Measurements from ENCODE around the gene ABCC4. TPM values are rescaled to one million over a fixed set of nuclear protein-coding genes. Genes with fewer than 3 reads are reported as not detected.

The ABCC4 gene
- total and polyA plus RNA-seq, 4 experiments from 2014 or later, result 4.8 to 10.0 (median 6.9) TPM

DNA sequence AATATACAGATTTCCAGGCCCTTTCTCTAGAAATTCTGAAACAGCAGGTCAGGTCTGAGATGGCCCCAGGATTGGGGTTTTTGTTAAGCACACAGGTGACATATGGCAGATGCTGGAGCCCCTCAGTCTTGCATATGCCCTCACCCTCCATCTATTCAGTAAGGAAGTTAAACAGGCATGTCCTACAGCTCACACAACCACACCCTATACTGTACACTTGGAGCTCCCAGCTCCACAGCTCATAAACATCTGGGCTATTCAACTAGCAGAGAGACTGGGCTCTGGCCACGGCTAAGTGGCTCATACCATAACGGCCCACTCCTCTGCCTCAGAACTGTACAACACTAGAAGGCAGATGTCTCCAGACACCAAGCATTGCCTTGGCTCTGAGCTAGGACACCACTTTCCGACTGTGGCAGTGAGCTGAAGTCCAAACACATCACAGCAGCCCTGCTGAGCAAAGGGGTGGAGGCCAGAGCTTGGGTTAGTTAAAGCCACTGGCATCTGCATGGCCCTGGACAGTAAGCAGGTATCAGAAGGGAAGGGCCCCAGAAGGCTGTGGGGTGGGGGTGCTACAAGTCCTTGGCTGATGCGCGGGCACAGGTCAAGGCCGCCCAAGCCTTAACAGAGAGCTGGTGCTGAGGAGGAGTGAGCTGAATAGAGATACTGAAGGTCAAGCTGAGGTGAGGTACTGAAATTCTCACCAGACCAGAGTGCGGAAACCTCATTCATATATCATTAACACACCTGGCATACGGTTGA lies 79.1 kb downstream of the ABCC4 start:
- H3K4me3 Mint-ChIP-seq, result no peak overlapping the region
- no peaks in the 10 kb centered on the region for H3K36me3 ChIP-seq (ENCODE audit: insufficient read depth, low read length)
- no peak overlapping the region for H3K4me3 ChIP-seq (ENCODE audit: low read length in 2 of 2)
- H3K4me1 Mint-ChIP-seq, result peaks cover 3 to 4% (median 3%) of the 10 kb centered on the region in 4 donors
- no peak overlapping the region for H3K27ac ChIP-seq (ENCODE audit: low read depth, low read length)
- no peaks in the 10 kb centered on the region for H3K9me3 Mint-ChIP-seq
- H3K27ac Mint-ChIP-seq, result no peak overlapping the region
- no peaks in the 10 kb centered on the region for H3K27me3 Mint-ChIP-seq
- H3K36me3 Mint-ChIP-seq, result peaks cover 3 to 20% of the 10 kb centered on the region in 2 donors
- no peaks in the 10 kb centered on the region for H3K27me3 ChIP-seq (ENCODE audit: insufficient read depth, low read length)
- ChIA-PET CTCF (ENCODE audit: partially characterized antibody) (no interaction called here), POLR2A (ENCODE audit: partially characterized antibody) (no interaction called here)
- H3K9me3 ChIP-seq (ENCODE audit: control insufficient read depth in 1 of 2, low read length in 2 of 2), result no peaks in the 10 kb centered on the region
- no peaks in the 10 kb centered on the region for H3K4me1 ChIP-seq (ENCODE audit: insufficient read depth, low read length)
- DNase-seq, result no peak
- intact Hi-C loops (cut with micrococcal nuclease), result no loop called here

DNA sequence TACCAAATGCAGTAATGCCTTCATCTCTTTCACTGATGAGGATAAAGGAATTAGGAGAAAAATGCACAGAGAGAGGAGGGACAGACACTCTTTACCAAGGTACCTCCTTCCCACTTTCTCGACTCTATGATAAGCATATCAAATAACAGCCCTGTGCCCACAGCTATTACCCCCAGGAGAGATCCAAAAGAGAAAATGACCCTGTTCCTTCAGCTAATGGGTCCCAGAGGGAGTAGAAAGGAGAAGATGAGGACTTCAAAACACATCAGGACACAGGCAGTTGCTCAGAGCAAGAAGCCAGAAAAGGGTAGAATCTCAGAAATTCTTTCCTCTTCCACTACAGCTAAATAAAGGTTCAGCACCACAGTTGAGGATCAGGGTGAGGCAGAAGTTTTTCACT lies 80.6 kb downstream of the ABCC4 start:
- Histone ChIP-seq H3K4me3 (ENCODE audit: low read length in 2 of 2) (no peak overlapping the region), H3K4me1 (ENCODE audit: insufficient read depth, low read length) (no peaks in the 10 kb centered on the region), H3K27me3 (ENCODE audit: insufficient read depth, low read length) (no peaks in the 10 kb centered on the region), H3K36me3 (ENCODE audit: insufficient read depth, low read length) (no peaks in the 10 kb centered on the region), H3K9me3 (ENCODE audit: control insufficient read depth in 1 of 2, low read length in 2 of 2) (no peaks in the 10 kb centered on the region), H3K27ac (ENCODE audit: low read depth, low read length) (no peak overlapping the region)
- intact Hi-C loops (cut with micrococcal nuclease), result no loop called here
- no peaks in the 10 kb centered on the region for H3K27me3 Mint-ChIP-seq
- DNase-seq, result no peak
- no peaks in the 10 kb centered on the region for H3K4me1 Mint-ChIP-seq
- POLR2A ChIA-PET (ENCODE audit: partially characterized antibody), result no interaction called here
- H3K9me3 Mint-ChIP-seq, result no peaks in the 10 kb centered on the region
- H3K36me3 Mint-ChIP-seq, result peaks cover 3 to 20% of the 10 kb centered on the region in 2 donors
- CTCF ChIA-PET (ENCODE audit: partially characterized antibody), result no interaction called here
- H3K27ac Mint-ChIP-seq, result no peak overlapping the region
- H3K4me3 Mint-ChIP-seq, result no peak overlapping the region

GRCh38 chr13:95217920-95218830 lies 83.1 kb downstream of the ABCC4 start:
- Histone ChIP-seq H3K9me3 (ENCODE audit: control insufficient read depth in 1 of 2, low read length in 2 of 2) (no peaks in the 10 kb centered on the region), H3K27me3 (ENCODE audit: insufficient read depth, low read length) (no peaks in the 10 kb centered on the region), H3K4me1 (ENCODE audit: insufficient read depth, low read length) (no peaks in the 10 kb centered on the region), H3K4me3 (ENCODE audit: low read length in 2 of 2) (no peak overlapping the region), H3K36me3 (ENCODE audit: insufficient read depth, low read length) (no peaks in the 10 kb centered on the region), H3K27ac (ENCODE audit: low read depth, low read length) (no peak overlapping the region)
- H3K9me3 Mint-ChIP-seq, result no peaks in the 10 kb centered on the region
- intact Hi-C loops (cut with micrococcal nuclease), result no loop called here
- H3K27ac Mint-ChIP-seq, result peak overlapping the region in 1 of 7 donors; percentile 24
- H3K27me3 Mint-ChIP-seq, result no peaks in the 10 kb centered on the region
- H3K4me1 Mint-ChIP-seq, result no peaks in the 10 kb centered on the region
- POLR2A ChIA-PET (ENCODE audit: partially characterized antibody), result no interaction called here
- CTCF ChIA-PET (ENCODE audit: partially characterized antibody), result no interaction called here
- no peak overlapping the region for H3K4me3 Mint-ChIP-seq
- DNase-seq, result no peak
- peaks cover 6 to 21% of the 10 kb centered on the region in 2 donors for H3K36me3 Mint-ChIP-seq

DNA sequence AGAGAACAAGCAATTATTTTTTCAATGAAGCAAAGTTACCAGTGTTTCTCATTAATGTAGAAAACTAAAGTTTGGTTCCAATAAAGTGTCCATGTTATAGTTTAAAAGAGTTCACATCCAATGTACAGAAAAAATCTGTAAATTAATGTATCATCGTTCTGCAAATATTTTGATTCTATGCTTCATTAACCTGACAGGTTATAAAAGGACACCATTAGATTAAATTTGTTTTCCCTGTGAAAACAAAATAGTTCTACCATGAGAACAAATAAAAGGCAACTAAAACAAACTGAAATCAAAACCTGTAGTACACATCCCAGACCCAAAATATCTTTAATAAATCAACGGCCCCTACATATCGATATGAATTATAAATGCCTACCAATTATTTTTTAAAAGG lies 85.1 kb downstream of the ABCC4 start:
- POLR2A ChIA-PET (ENCODE audit: partially characterized antibody), result no interaction called here
- Histone ChIP-seq H3K4me3 (ENCODE audit: low read length in 2 of 2) (no peak overlapping the region), H3K36me3 (ENCODE audit: insufficient read depth, low read length) (no peaks in the 10 kb centered on the region), H3K27ac (ENCODE audit: low read depth, low read length) (no peak overlapping the region), H3K27me3 (ENCODE audit: insufficient read depth, low read length) (no peaks in the 10 kb centered on the region), H3K4me1 (ENCODE audit: insufficient read depth, low read length) (no peaks in the 10 kb centered on the region), H3K9me3 (ENCODE audit: control insufficient read depth in 1 of 2, low read length in 2 of 2) (no peaks in the 10 kb centered on the region)
- no peak overlapping the region for H3K27ac Mint-ChIP-seq
- intact Hi-C loops (cut with micrococcal nuclease), result no loop called here
- H3K4me3 Mint-ChIP-seq, result no peak overlapping the region
- H3K27me3 Mint-ChIP-seq, result no peaks in the 10 kb centered on the region
- CTCF ChIA-PET (ENCODE audit: partially characterized antibody), result interaction anchor here (1.9 kb wide), 1 partner anchor 27 kb away, joined by 5 read pairs; no protein-coding TSS in a partner anchor
- H3K9me3 Mint-ChIP-seq, result no peaks in the 10 kb centered on the region
- no peak for DNase-seq
- H3K36me3 Mint-ChIP-seq, result peaks cover 10 to 32% of the 10 kb centered on the region in 2 donors
- no peaks in the 10 kb centered on the region for H3K4me1 Mint-ChIP-seq

- CTCF ChIA-PET (ENCODE audit: partially characterized antibody), result no interaction called here
- intact Hi-C loops (cut with micrococcal nuclease), result no loop called here
- H3K27ac Mint-ChIP-seq, result no peak overlapping the region
These were observed 88.0 kb downstream of the ABCC4 start for GRCh38 chr13:95212983-95213850.

GRCh38 chr13:95209109-95209508 lies 92.1 kb downstream of the ABCC4 start:
- H3K4me1 ChIP-seq (ENCODE audit: insufficient read depth, low read length), result no peaks in the 10 kb centered on the region
- no peak for DNase-seq
- H3K27me3 Mint-ChIP-seq, result no peaks in the 10 kb centered on the region
- no peak overlapping the region for H3K27ac ChIP-seq (ENCODE audit: low read depth, low read length)
- H3K27me3 ChIP-seq (ENCODE audit: insufficient read depth, low read length), result no peaks in the 10 kb centered on the region
- H3K9me3 ChIP-seq (ENCODE audit: control insufficient read depth in 1 of 2, low read length in 2 of 2), result no peaks in the 10 kb centered on the region
- H3K36me3 ChIP-seq (ENCODE audit: insufficient read depth, low read length), result no peaks in the 10 kb centered on the region
- H3K27ac Mint-ChIP-seq, result no peak overlapping the region
- no peaks in the 10 kb centered on the region for H3K4me1 Mint-ChIP-seq
- no peaks in the 10 kb centered on the region for H3K9me3 Mint-ChIP-seq
- ChIA-PET CTCF (ENCODE audit: partially characterized antibody) (interaction anchor here (1.0 to 4.1 kb wide), 2 partner anchors 19 to 171 kb away, joined by 3 to 18 read pairs; no protein-coding TSS in a partner anchor), POLR2A (ENCODE audit: partially characterized antibody) (no interaction called here)
- no peak overlapping the region for H3K4me3 ChIP-seq (ENCODE audit: low read length in 2 of 2)
- intact Hi-C loops (cut with micrococcal nuclease), result no loop called here
- H3K36me3 Mint-ChIP-seq, result peaks cover 57 to 61% of the 10 kb centered on the region in 2 donors
- no peak overlapping the region for H3K4me3 Mint-ChIP-seq

More at GRCh38 chr13:95212983-95213850, 88.0 kb downstream of the ABCC4 start:
- Mint-ChIP-seq H3K27me3 (no peaks in the 10 kb centered on the region), H3K4me1 (no peaks in the 10 kb centered on the region), H3K4me3 (no peak overlapping the region), H3K36me3 (peaks cover 26 to 35% of the 10 kb centered on the region in 2 donors), H3K9me3 (no peaks in the 10 kb centered on the region)
- Histone ChIP-seq H3K4me1 (ENCODE audit: insufficient read depth, low read length) (no peaks in the 10 kb centered on the region), H3K27me3 (ENCODE audit: insufficient read depth, low read length) (no peaks in the 10 kb centered on the region), H3K4me3 (ENCODE audit: low read length in 2 of 2) (no peak overlapping the region), H3K27ac (ENCODE audit: low read depth, low read length) (no peak overlapping the region), H3K9me3 (ENCODE audit: control insufficient read depth in 1 of 2, low read length in 2 of 2) (no peaks in the 10 kb centered on the region), H3K36me3 (ENCODE audit: insufficient read depth, low read length) (no peaks in the 10 kb centered on the region)
- POLR2A ChIA-PET (ENCODE audit: partially characterized antibody), result no interaction called here
- no peak for DNase-seq

Measured in CD4-positive, alpha-beta memory T cell (primary cell).